Activated T-cell treated with anti-CD3 and anti-CD28 coated beads, Interleukin-2, amount 50 U/mL, for 72 hours (primary cell): ENCODE data around the gene RICTOR. TPM values are rescaled to one million over a fixed set of nuclear protein-coding genes. Genes with fewer than 3 reads are reported as not detected.

Source experiments
- ATAC-seq, 2 donors: fragments of 150-1000 bp; cut with Tn5 transposase; replicated peaks in 1 of 2; 2 replicates each; pipeline ENCODE4 v1.10.0; 2021; ENCODE audit warnings: moderate library complexity in 2 of 2, mild to moderate bottlenecking in 1 of 2
- DNase-seq, 2 donors: peaks; one replicate each; pipeline ENCODE4 v3.0.0; 2021 to 2022; ENCODE audit warnings: mixed read lengths in 1 of 2
- H3K27ac Mint-ChIP-seq: one replicate; pipeline ENCODE4 v1.8.0; 2022; ENCODE audit warnings: mild to moderate bottlenecking, moderate library complexity, mixed read lengths
- H3K27me3 Mint-ChIP-seq: one replicate; pipeline ENCODE4 v1.8.0; 2022; ENCODE audit warnings: low read depth, mixed read lengths
- H3K36me3 Mint-ChIP-seq, 2 donors: one replicate each; pipeline ENCODE4 v1.8.0; 2022; ENCODE audit warnings: mixed read lengths in 2 of 2, mild to moderate bottlenecking in 1 of 2; ENCODE audit not compliant: insufficient read depth in 2 of 2
- H3K4me1 Mint-ChIP-seq: one replicate; pipeline ENCODE4 v1.8.0; 2022; ENCODE audit warnings: low read depth, mixed read lengths
- H3K4me3 Mint-ChIP-seq, 2 donors: one replicate each; pipeline ENCODE4 v1.8.0; 2022; ENCODE audit warnings: mild to moderate bottlenecking in 2 of 2, mixed read lengths in 2 of 2, moderate library complexity in 2 of 2
- H3K9me3 Mint-ChIP-seq, 2 donors: one replicate each; pipeline ENCODE4 v1.8.0; 2022; ENCODE audit warnings: mixed read lengths in 2 of 2
- total RNA-seq, 2 donors: library from RNA; stranded (reverse); gene quantifications; one replicate each; pipeline ENCODE4 v1.2.3, GENCODE V29; 2022

The RICTOR gene
- total RNA-seq, 2 donors from 2014 or later: 34.6 to 47.0 TPM

- peak overlapping the region in 1 of 2 donors; percentile 3 for H3K4me3 Mint-ChIP-seq
- ATAC-seq (no peak), DNase-seq (no peak)
- no peak overlapping the region for H3K27ac Mint-ChIP-seq
- H3K9me3 Mint-ChIP-seq: peaks cover 0 to 1% of the 10 kb centered on the region in 2 donors
- no peaks in the 10 kb centered on the region for H3K27me3 Mint-ChIP-seq
- H3K4me1 Mint-ChIP-seq: peaks cover 41% of the 10 kb centered on the region
- peaks cover 9 to 17% of the 10 kb centered on the region in 2 donors for H3K36me3 Mint-ChIP-seq
Measured at GRCh38 chr5:39025456-39025855, 48.7 kb downstream of the RICTOR start.

GRCh38 chr5:39024884-39025283 lies 49.3 kb downstream of the RICTOR start:
- no peak for ATAC-seq
- Mint-ChIP-seq H3K27ac (no peak overlapping the region), H3K27me3 (no peaks in the 10 kb centered on the region), H3K4me1 (peaks cover 43% of the 10 kb centered on the region), H3K36me3 (peaks cover 8 to 15% of the 10 kb centered on the region in 2 donors), H3K9me3 (peaks cover 0 to 1% of the 10 kb centered on the region in 2 donors), H3K4me3 (peak overlapping the region in 1 of 2 donors; percentile 3)
- no peak for DNase-seq

GRCh38 chr5:39024005-39024404 lies 50.2 kb downstream of the RICTOR start:
- Mint-ChIP-seq H3K27me3 (no peaks in the 10 kb centered on the region), H3K4me3 (no peak overlapping the region), H3K9me3 (peaks cover 0 to under 1% of the 10 kb centered on the region in 2 donors), H3K4me1 (peaks cover 52% of the 10 kb centered on the region), H3K36me3 (peaks cover 11 to 22% of the 10 kb centered on the region in 2 donors), H3K27ac (no peak overlapping the region)
- DNase-seq (no peak), ATAC-seq (no peak)

GRCh38 chr5:39023121-39023520 lies 51.1 kb downstream of the RICTOR start:
- peaks cover 55% of the 10 kb centered on the region for H3K4me1 Mint-ChIP-seq
- no peak overlapping the region for H3K4me3 Mint-ChIP-seq
- no peak for DNase-seq
- peak overlapping the region; percentile 51 for H3K27ac Mint-ChIP-seq
- ATAC-seq: no peak
- no peaks in the 10 kb centered on the region for H3K9me3 Mint-ChIP-seq
- H3K36me3 Mint-ChIP-seq: peaks cover 10 to 17% of the 10 kb centered on the region in 2 donors
- no peaks in the 10 kb centered on the region for H3K27me3 Mint-ChIP-seq

- Mint-ChIP-seq H3K4me3 (no peak overlapping the region), H3K27me3 (no peaks in the 10 kb centered on the region), H3K36me3 (peaks cover 7 to 12% of the 10 kb centered on the region in 2 donors), H3K4me1 (peaks cover 60% of the 10 kb centered on the region), H3K9me3 (no peaks in the 10 kb centered on the region), H3K27ac (no peak overlapping the region)
- DNase-seq (no peak), ATAC-seq (no peak)
Measured at GRCh38 chr5:39022151-39022550, 52.0 kb downstream of the RICTOR start.

- no peak for ATAC-seq
- H3K27me3 Mint-ChIP-seq: no peaks in the 10 kb centered on the region
- H3K4me3 Mint-ChIP-seq: no peak overlapping the region
- H3K9me3 Mint-ChIP-seq: no peaks in the 10 kb centered on the region
- DNase-seq: no peak
- no peak overlapping the region for H3K27ac Mint-ChIP-seq
- H3K4me1 Mint-ChIP-seq: peaks cover 63% of the 10 kb centered on the region
- H3K36me3 Mint-ChIP-seq: peaks cover 8 to 12% of the 10 kb centered on the region in 2 donors
Measured at GRCh38 chr5:39021413-39021812, 52.8 kb downstream of the RICTOR start.

GRCh38 chr5:39020458-39020857 lies 53.7 kb downstream of the RICTOR start:
- Mint-ChIP-seq H3K4me3 (no peak overlapping the region), H3K27ac (no peak overlapping the region), H3K27me3 (no peaks in the 10 kb centered on the region), H3K4me1 (peaks cover 66% of the 10 kb centered on the region), H3K36me3 (peaks cover 6 to 12% of the 10 kb centered on the region in 2 donors), H3K9me3 (no peaks in the 10 kb centered on the region)
- no peak for ATAC-seq
- DNase-seq: no peak

GRCh38 chr5:39019254-39019653 lies 54.9 kb downstream of the RICTOR start:
- peaks cover 6 to 12% of the 10 kb centered on the region in 2 donors for H3K36me3 Mint-ChIP-seq
- H3K27me3 Mint-ChIP-seq: no peaks in the 10 kb centered on the region
- no peaks in the 10 kb centered on the region for H3K9me3 Mint-ChIP-seq
- no peak for ATAC-seq
- no peak for DNase-seq
- no peak overlapping the region for H3K27ac Mint-ChIP-seq
- peaks cover 58% of the 10 kb centered on the region for H3K4me1 Mint-ChIP-seq
- H3K4me3 Mint-ChIP-seq: no peak overlapping the region

- H3K27me3 Mint-ChIP-seq: no peaks in the 10 kb centered on the region
- peaks cover 0 to 2% of the 10 kb centered on the region in 2 donors for H3K9me3 Mint-ChIP-seq
- ATAC-seq: no peak
- no peak for DNase-seq
- H3K27ac Mint-ChIP-seq: peak overlapping the region; percentile 42
- H3K4me1 Mint-ChIP-seq: peaks cover 40% of the 10 kb centered on the region
- no peak overlapping the region for H3K4me3 Mint-ChIP-seq
- H3K36me3 Mint-ChIP-seq: peaks cover 9 to 20% of the 10 kb centered on the region in 2 donors
Measured at GRCh38 chr5:39017504-39017903, 56.7 kb downstream of the RICTOR start.

GRCh38 chr5:39016587-39017275 lies 57.5 kb downstream of the RICTOR start:
- DNase-seq: no peak
- no peak for ATAC-seq
- peaks cover 33% of the 10 kb centered on the region for H3K4me1 Mint-ChIP-seq
- no peaks in the 10 kb centered on the region for H3K27me3 Mint-ChIP-seq
- H3K4me3 Mint-ChIP-seq: no peak overlapping the region
- peaks cover 2 to 4% of the 10 kb centered on the region in 2 donors for H3K9me3 Mint-ChIP-seq
- H3K27ac Mint-ChIP-seq: no peak overlapping the region
- peaks cover 13 to 28% of the 10 kb centered on the region in 2 donors for H3K36me3 Mint-ChIP-seq

GRCh38 chr5:39015743-39016586 lies 58.2 kb downstream of the RICTOR start:
- peaks cover 21 to 36% of the 10 kb centered on the region in 2 donors for H3K36me3 Mint-ChIP-seq
- H3K4me1 Mint-ChIP-seq: peaks cover 33% of the 10 kb centered on the region
- DNase-seq (no peak), ATAC-seq (peak in 1 of 2 donors; percentile 73)
- no peaks in the 10 kb centered on the region for H3K27me3 Mint-ChIP-seq
- peaks cover 2 to 5% of the 10 kb centered on the region in 2 donors for H3K9me3 Mint-ChIP-seq
- peak overlapping the region in 1 of 2 donors; percentile 29 for H3K4me3 Mint-ChIP-seq
- peak overlapping the region; percentile 63 for H3K27ac Mint-ChIP-seq

- Mint-ChIP-seq H3K27ac (no peak overlapping the region), H3K4me1 (peaks cover 28% of the 10 kb centered on the region), H3K4me3 (no peak overlapping the region), H3K9me3 (peaks cover 6 to 12% of the 10 kb centered on the region in 2 donors), H3K36me3 (peaks cover 25 to 42% of the 10 kb centered on the region in 2 donors), H3K27me3 (no peaks in the 10 kb centered on the region)
- ATAC-seq (no peak), DNase-seq (no peak)
Measured at GRCh38 chr5:39014561-39014960, 59.6 kb downstream of the RICTOR start.

- ATAC-seq (no peak), DNase-seq (no peak)
- peaks cover 6 to 12% of the 10 kb centered on the region in 2 donors for H3K9me3 Mint-ChIP-seq
- H3K27me3 Mint-ChIP-seq: no peaks in the 10 kb centered on the region
- peaks cover 22% of the 10 kb centered on the region for H3K4me1 Mint-ChIP-seq
- H3K4me3 Mint-ChIP-seq: no peak overlapping the region
- H3K27ac Mint-ChIP-seq: no peak overlapping the region
- H3K36me3 Mint-ChIP-seq: peaks cover 25 to 38% of the 10 kb centered on the region in 2 donors
Measured at GRCh38 chr5:39013938-39014337, 60.3 kb downstream of the RICTOR start.
